ENCODE results near the gene PCDHGA1.

- TF ChIP-seq ZNF274 (IDR thresholded peaks at IDR 0.05; ENCODE audit: low read depth, low read length) = no peak
- TF ChIP-seq YY1 (IDR thresholded peaks at IDR 0.05; ENCODE audit: insufficient read depth, insufficient read length) = no peak
- no peak for TF ChIP-seq SUZ12 (IDR thresholded peaks at IDR 0.05; ENCODE audit: extremely low read depth, insufficient read depth, insufficient read length)
These were observed 171.4 kb downstream of the PCDHGA1 start for GRCh38 chr5:141501761-141502160.
